Measurements from ENCODE around the gene NDUFB5.

- no peak for TF ChIP-seq CTCF (conservative IDR thresholded peaks at IDR 0.05 in 1 of 2, IDR thresholded peaks at IDR 0.05 in 1 of 2; ENCODE audit: extremely low read depth in 1 of 2, insufficient read depth in 1 of 2, low read depth in 1 of 2, low read length in 2 of 2)
- no peak for TF ChIP-seq EZH2 (IDR thresholded peaks at IDR 0.05; ENCODE audit: borderline replicate concordance, low read length)
These were observed 71.5 kb downstream of the NDUFB5 start for GRCh38 chr3:179676081-179676480.

Measured in mammary epithelial cell (primary cell).